Lung (tissue), 12 donors: ENCODE data around the gene AMZ1. TPM values are rescaled to one million over a fixed set of nuclear protein-coding genes. Genes with fewer than 3 reads are reported as not detected.
"Not testable (repeated sequence)": the region's sequence is repeated elsewhere in the genome, so short reads cannot be mapped to it uniquely, and the experiment has no call there.

Experiments used
- ATAC-seq: fragments of 200-7000 bp; cut with Tn5 transposase; one replicate; pipeline ENCODE4 v1.9.1; 2020; ENCODE audit warnings: moderate number of reproducible peaks; ENCODE audit not compliant: insufficient read depth, low FRiP score
- DNase-seq, 3 donors: peaks; one replicate each; pipeline ENCODE4 v3.0.0-alpha.2; 2013 to 2017
- H3K27ac ChIP-seq, 2 donors: one replicate each; pipeline ENCODE4 v1.5.1; 2013; ENCODE audit warnings: mild to moderate bottlenecking in 2 of 2, moderate library complexity in 2 of 2, control low read depth in 1 of 2, inconsistent platforms in 1 of 2, low read depth in 1 of 2, low read length in 1 of 2
- H3K27me3 ChIP-seq, 3 donors: one replicate each; pipeline ENCODE4 v1.5.1; 2013; ENCODE audit warnings: low read length in 2 of 3; ENCODE audit not compliant: control insufficient read depth in 3 of 3, insufficient read depth in 3 of 3
- H3K36me3 ChIP-seq, 4 donors: one replicate each; pipeline ENCODE4 v1.5.1; 2013; ENCODE audit warnings: low read length in 4 of 4, mild to moderate bottlenecking in 1 of 4, moderate library complexity in 1 of 4; ENCODE audit not compliant: control insufficient read depth in 4 of 4, insufficient read depth in 4 of 4
- H3K4me1 ChIP-seq, 5 donors: one replicate each; pipeline ENCODE4 v1.5.1; 2013; ENCODE audit warnings: low read length in 5 of 5, mild to moderate bottlenecking in 2 of 5, moderate library complexity in 1 of 5; ENCODE audit not compliant: control insufficient read depth in 5 of 5, insufficient read depth in 5 of 5
- H3K4me3 ChIP-seq: one replicate; pipeline ENCODE4 v1.5.1; 2013; ENCODE audit warnings: mild to moderate bottlenecking, control low read depth, moderate library complexity
- H3K9ac ChIP-seq, 2 donors: one replicate each; pipeline ENCODE4 v1.5.1; 2013; ENCODE audit warnings: low read length in 2 of 2, control low read depth in 1 of 2; ENCODE audit not compliant: insufficient read depth in 1 of 2
- H3K9me3 ChIP-seq, 4 donors: one replicate each; pipeline ENCODE4 v1.5.1; 2013; ENCODE audit warnings: low read length in 3 of 4, mild to moderate bottlenecking in 1 of 4, moderate library complexity in 1 of 4; ENCODE audit not compliant: control insufficient read depth in 4 of 4, insufficient read depth in 3 of 4
- CTCF ChIP-seq: IDR thresholded peaks from 2 replicates; pipeline ENCODE4 v1.5.1; 2012; ENCODE audit warnings: mild to moderate bottlenecking; ENCODE audit errors: control extremely low read depth, extremely low read depth
- WGBS, 2 donors: extraction: QIAGEN DNeasy Blood & Tissue Kit; methylation state at CpG; one replicate each; pipeline ENCODE4 v1.1.7; 2013; 5-methylcytosine and 5-hydroxymethylcytosine counted together
- polyA plus RNA-seq, 2 donors: library from polyadenylated mRNA; stranded (reverse); fragments of 200-250 nt; gene quantifications; one replicate each; pipeline ENCODE4 v1.2.1, GENCODE V29; 2013
- total RNA-seq, 2 donors: library from RNA; depleted of rRNA in 1 of 2; stranded (reverse); fragments of >200 nt in 1 of 2; gene quantifications; one replicate each; pipeline ENCODE4 v1.2.1, GENCODE V29; 2014 to 2021
- donor health status: control.
- donor health status: control.
- donor health status: Bipolar disorder and iron deficiency.
- donor health status: healthy.
- donor health status: DM: yes; HTN: yes; CAD: no.

Gene AMZ1
- total and polyA plus RNA-seq, 4 donors = 0.13 to 8.3 (median 0.52) TPM

GRCh38 chr7:2689343-2689847 is 1.4 kb downstream of the AMZ1 start:
- no peak overlapping the region for H3K4me3 ChIP-seq
- 66 to 75% methylated on average over 14 to 16 of the region's 16 CpGs for WGBS, 2 donors
- no peak overlapping the region for H3K9ac ChIP-seq
- H3K36me3 ChIP-seq = no peaks in the 10 kb centered on the region
- ATAC-seq (no peak), DNase-seq (no peak)
- H3K9me3 ChIP-seq = peaks cover 0 to 3% (median 0%) of the 10 kb centered on the region in 4 donors
- peaks cover 2 to 30% (median 23%) of the 10 kb centered on the region in 3 donors for H3K27me3 ChIP-seq
- no peak for TF ChIP-seq CTCF
- no peak overlapping the region for H3K27ac ChIP-seq
- H3K4me1 ChIP-seq = peaks cover 0 to 16% (median 0%) of the 10 kb centered on the region in 5 donors

- H3K9me3 ChIP-seq = peaks cover 0 to 3% (median 0%) of the 10 kb centered on the region in 4 donors
- no peak overlapping the region for H3K4me3 ChIP-seq
- no peak overlapping the region for H3K27ac ChIP-seq
- no peak for DNase-seq
- H3K27me3 ChIP-seq = peaks cover 2 to 30% (median 23%) of the 10 kb centered on the region in 3 donors
- TF ChIP-seq CTCF = no peak
- H3K4me1 ChIP-seq = peaks cover 0 to 16% (median 0%) of the 10 kb centered on the region in 5 donors
- no peak overlapping the region for H3K9ac ChIP-seq
- 50 to 56% methylated on average over 23 of the region's 23 CpGs for WGBS, 2 donors
- no peak for ATAC-seq
- no peaks in the 10 kb centered on the region for H3K36me3 ChIP-seq
Observed at GRCh38 chr7:2689951-2690705, 2.1 kb downstream of the AMZ1 start.

- no peak for ATAC-seq
Observed at GRCh38 chr7:2691011-2691707, 3.2 kb downstream of the AMZ1 start.

GRCh38 chr7:2691932-2692439 is 4.0 kb downstream of the AMZ1 start:
- Histone ChIP-seq H3K4me1 (peaks cover 0 to 16% (median 0%) of the 10 kb centered on the region in 5 donors), H3K27me3 (peaks cover 0 to 23% (median 23%) of the 10 kb centered on the region in 3 donors)
- H3K4me3 ChIP-seq, DNase-seq, H3K9me3 ChIP-seq, H3K36me3 ChIP-seq, H3K27ac ChIP-seq, ATAC-seq, H3K9ac ChIP-seq: not testable (repeated sequence)
- WGBS, 2 donors = 93 to 96% methylated on average over 23 of the region's 23 CpGs

More at GRCh38 chr7:2691011-2691707, 3.2 kb downstream of the AMZ1 start:
- Histone ChIP-seq H3K9me3 (peaks cover 0 to 3% (median 0%) of the 10 kb centered on the region in 4 donors), H3K9ac (no peak overlapping the region), H3K36me3 (no peaks in the 10 kb centered on the region), H3K27me3 (peaks cover 0 to 27% (median 23%) of the 10 kb centered on the region in 3 donors), H3K4me1 (peaks cover 0 to 16% (median 0%) of the 10 kb centered on the region in 5 donors), H3K27ac (no peak overlapping the region), H3K4me3 (no peak overlapping the region)
- 76 to 85% methylated on average over 18 of the region's 18 CpGs for WGBS, 2 donors
- DNase-seq = no peak
- TF ChIP-seq CTCF = no peak
